Liver (tissue), 3 donors: ENCODE data around the gene HOXB8.

Experiments
- ATF3 ChIP-seq: IDR thresholded peaks from 2 replicates; pipeline ENCODE4 v1.6.1; 2016; ENCODE audit warnings: antibody characterized with exemption
- CTCF ChIP-seq: fragments of 150-350 bp; IDR thresholded peaks from 2 replicates; pipeline ENCODE4 v1.5.1; 2017; ENCODE audit warnings: improper control_type of control experiment, low read depth, low read length; ENCODE audit not compliant: missing input control
- EGR1 ChIP-seq, 2 donors: IDR thresholded peaks; 2 replicates each; pipeline ENCODE4 v1.6.1; 2016 to 2018; ENCODE audit warnings: antibody characterized with exemption in 2 of 2, low read depth in 2 of 2
- FOXA1 ChIP-seq: IDR thresholded peaks from 2 replicates; pipeline ENCODE4 v1.6.1; 2016; ENCODE audit warnings: antibody characterized with exemption
- GABPA ChIP-seq, 2 donors: IDR thresholded peaks in 1 of 2; conservative IDR thresholded peaks in 1 of 2; 2 replicates each; pipeline ENCODE4 v1.6.1; 2016; ENCODE audit warnings: antibody characterized with exemption in 2 of 2, mild to moderate bottlenecking in 1 of 2, moderate library complexity in 1 of 2
- HNF4G ChIP-seq: IDR thresholded peaks from 2 replicates; pipeline ENCODE4 v1.6.1; 2016; ENCODE audit warnings: antibody characterized with exemption
- JUND ChIP-seq, 2 donors: IDR thresholded peaks; 2 replicates each; pipeline ENCODE4 v1.6.1; 2016; ENCODE audit warnings: antibody characterized with exemption in 2 of 2
- MAX ChIP-seq: IDR thresholded peaks from 2 replicates; pipeline ENCODE4 v1.6.1; 2016; ENCODE audit warnings: antibody characterized with exemption
- RAD21 ChIP-seq, 2 donors: IDR thresholded peaks; 2 replicates each; pipeline ENCODE4 v1.6.1; 2016; ENCODE audit warnings: antibody characterized with exemption in 2 of 2, mild to moderate bottlenecking in 2 of 2
- REST ChIP-seq: IDR thresholded peaks from 2 replicates; pipeline ENCODE4 v1.6.1; 2016; ENCODE audit warnings: antibody characterized with exemption, mild to moderate bottlenecking
- RXRA ChIP-seq, 2 donors: IDR thresholded peaks; 2 replicates each; pipeline ENCODE4 v1.6.1; 2017 to 2018; ENCODE audit warnings: antibody characterized with exemption in 2 of 2, mild to moderate bottlenecking in 1 of 2
- SP1 ChIP-seq: IDR thresholded peaks from 2 replicates; pipeline ENCODE4 v1.6.1; 2018; ENCODE audit warnings: antibody characterized with exemption, mild to moderate bottlenecking
- TAF1 ChIP-seq: conservative IDR thresholded peaks from 2 replicates; pipeline ENCODE4 v1.6.1; 2016; ENCODE audit warnings: antibody characterized with exemption, mild to moderate bottlenecking
- YY1 ChIP-seq: IDR thresholded peaks from 2 replicates; pipeline ENCODE4 v1.6.1; 2016; ENCODE audit warnings: antibody characterized with exemption, mild to moderate bottlenecking
- donor health status: healthy.
- donor health status: healthy.

- TF ChIP-seq CTCF (no peak), MAX (no peak), GABPA (IDR thresholded peaks at IDR 0.05 in 1 of 2, conservative IDR thresholded peaks at IDR 0.05 in 1 of 2) (no peak), FOXA1 (no peak), YY1 (no peak), RAD21 (IDR thresholded peaks at IDR 0.05) (no peak), SP1 (no peak), JUND (IDR thresholded peaks at IDR 0.05) (no peak), HNF4G (no peak), EGR1 (IDR thresholded peaks at IDR 0.05; ENCODE audit: low read depth in 2 of 2) (no peak), ATF3 (no peak), REST (no peak), TAF1 (no peak), RXRA (IDR thresholded peaks at IDR 0.05) (no peak)
Measured at GRCh38 chr17:48630009-48630924, 15.2 kb upstream of the HOXB8 start.
